Measurements from ENCODE around the gene KCNIP4. TPM values are rescaled to one million over a fixed set of nuclear protein-coding genes. Genes with fewer than 3 reads are reported as not detected.

The KCNIP4 gene
- total and polyA plus RNA-seq, 10 donors: not detected

- intact Hi-C loops (cut with DNase I; ENCODE audit: low total_unique reads): no loop called here
- 68 to 80% (median 74%) methylated on average over 2 of the region's 2 CpGs for WGBS, 5 donors
- DNase-seq: no peak
- TF ChIP-seq POLR2A (IDR thresholded peaks at IDR 0.05): no peak
- TF ChIP-seq POLR2AphosphoS5 (IDR thresholded peaks at IDR 0.05): no peak
- TF ChIP-seq, protein P1, sequence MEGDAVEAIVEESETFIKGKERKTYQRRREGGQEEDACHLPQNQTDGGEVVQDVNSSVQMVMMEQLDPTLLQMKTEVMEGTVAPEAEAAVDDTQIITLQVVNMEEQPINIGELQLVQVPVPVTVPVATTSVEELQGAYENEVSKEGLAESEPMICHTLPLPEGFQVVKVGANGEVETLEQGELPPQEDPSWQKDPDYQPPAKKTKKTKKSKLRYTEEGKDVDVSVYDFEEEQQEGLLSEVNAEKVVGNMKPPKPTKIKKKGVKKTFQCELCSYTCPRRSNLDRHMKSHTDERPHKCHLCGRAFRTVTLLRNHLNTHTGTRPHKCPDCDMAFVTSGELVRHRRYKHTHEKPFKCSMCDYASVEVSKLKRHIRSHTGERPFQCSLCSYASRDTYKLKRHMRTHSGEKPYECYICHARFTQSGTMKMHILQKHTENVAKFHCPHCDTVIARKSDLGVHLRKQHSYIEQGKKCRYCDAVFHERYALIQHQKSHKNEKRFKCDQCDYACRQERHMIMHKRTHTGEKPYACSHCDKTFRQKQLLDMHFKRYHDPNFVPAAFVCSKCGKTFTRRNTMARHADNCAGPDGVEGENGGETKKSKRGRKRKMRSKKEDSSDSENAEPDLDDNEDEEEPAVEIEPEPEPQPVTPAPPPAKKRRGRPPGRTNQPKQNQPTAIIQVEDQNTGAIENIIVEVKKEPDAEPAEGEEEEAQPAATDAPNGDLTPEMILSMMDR (IDR thresholded peaks at IDR 0.05 in 8 of 11, conservative IDR thresholded peaks at IDR 0.05 in 3 of 11): no peak
- Histone ChIP-seq H3K27me3 (replicated peaks in 1 of 7) (no peaks in the 10 kb centered on the region), H3K27ac (no peak overlapping the region), H3K4me3 (no peak overlapping the region), H3K36me3 (no peaks in the 10 kb centered on the region), H3K9me3 (no peaks in the 10 kb centered on the region), H3K4me1 (no peaks in the 10 kb centered on the region)
Measured at GRCh38 chr4:21420166-21420565, 528.4 kb downstream of the KCNIP4 start.

GRCh38 chr4:21415728-21416127 lies 532.8 kb downstream of the KCNIP4 start:
- DNase-seq: no peak
- Histone ChIP-seq H3K36me3 (no peaks in the 10 kb centered on the region), H3K9me3 (no peaks in the 10 kb centered on the region), H3K27me3 (replicated peaks in 1 of 7) (no peaks in the 10 kb centered on the region), H3K4me3 (no peak overlapping the region), H3K4me1 (no peaks in the 10 kb centered on the region), H3K27ac (no peak overlapping the region)
- intact Hi-C loops (cut with DNase I; ENCODE audit: low total_unique reads): no loop called here
- WGBS, 5 donors: 78 to 88% (median 84%) methylated on average over 4 of the region's 4 CpGs
- TF ChIP-seq POLR2A (IDR thresholded peaks at IDR 0.05): no peak
- TF ChIP-seq POLR2AphosphoS5 (IDR thresholded peaks at IDR 0.05): no peak
- TF ChIP-seq, protein P1 (IDR thresholded peaks at IDR 0.05 in 8 of 11, conservative IDR thresholded peaks at IDR 0.05 in 3 of 11): no peak

DNA sequence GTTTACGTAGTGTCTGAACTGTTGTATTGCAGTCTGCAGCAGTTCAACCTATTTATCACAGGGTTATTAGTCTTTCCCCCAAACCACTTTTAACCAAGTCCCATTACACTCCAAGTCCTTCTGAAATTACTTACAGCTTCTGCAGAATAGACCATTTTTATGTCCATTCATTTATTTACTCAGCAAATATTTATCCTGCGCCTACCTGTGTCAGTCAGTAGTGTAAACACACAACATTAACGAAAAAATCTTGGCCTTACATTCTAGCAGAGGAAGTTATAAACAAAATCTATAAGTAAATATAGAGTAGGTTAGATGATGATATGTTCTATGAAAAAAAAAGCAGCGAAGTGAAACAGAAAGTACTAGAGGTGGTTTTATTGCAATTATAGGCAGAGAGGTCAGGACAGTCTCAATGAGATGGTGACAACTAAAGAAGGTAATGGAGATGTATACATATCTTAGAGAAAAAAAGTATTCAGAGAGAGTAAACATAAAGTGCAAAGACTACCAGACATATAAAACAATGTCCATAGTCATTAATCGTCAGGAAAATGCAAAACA lies 534.7 kb downstream of the KCNIP4 start:
- WGBS, 5 donors: 76 to 88% (median 82%) methylated on average over 5 of the region's 5 CpGs
- H3K27me3 ChIP-seq (replicated peaks in 1 of 7): no peaks in the 10 kb centered on the region
- TF ChIP-seq POLR2AphosphoS5 (IDR thresholded peaks at IDR 0.05): no peak
- TF ChIP-seq, protein P1 (IDR thresholded peaks at IDR 0.05 in 8 of 11, conservative IDR thresholded peaks at IDR 0.05 in 3 of 11): no peak
- no peak for TF ChIP-seq POLR2A (IDR thresholded peaks at IDR 0.05)

DNA sequence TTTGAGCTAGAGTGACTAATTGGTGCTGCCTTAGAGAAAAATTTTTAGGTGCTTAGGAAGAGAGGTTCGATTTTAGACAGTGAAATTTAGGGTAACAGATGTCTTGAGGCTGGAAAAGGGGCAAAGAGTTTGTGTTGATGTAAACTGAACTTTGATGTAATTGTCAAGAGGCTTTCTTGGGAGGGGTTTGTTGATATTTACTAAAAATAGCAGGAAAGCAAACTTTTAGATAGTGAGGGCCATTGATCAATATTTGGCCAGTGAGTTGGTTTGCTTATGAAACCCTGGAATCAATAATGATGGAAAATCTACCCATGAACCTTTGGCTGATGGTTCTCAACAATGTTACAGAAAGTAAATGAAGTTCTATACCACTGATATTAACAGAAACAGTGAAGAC lies 537.5 kb downstream of the KCNIP4 start:
- Histone ChIP-seq H3K9me3 (no peaks in the 10 kb centered on the region), H3K27me3 (replicated peaks in 1 of 7) (no peaks in the 10 kb centered on the region), H3K27ac (no peak overlapping the region), H3K36me3 (no peaks in the 10 kb centered on the region), H3K4me1 (no peaks in the 10 kb centered on the region), H3K4me3 (no peak overlapping the region)
- WGBS, 5 donors: 5 to 24% (median 17%) methylated on average over 1 of the region's 1 CpG
- TF ChIP-seq POLR2A (IDR thresholded peaks at IDR 0.05) (no peak), POLR2AphosphoS5 (IDR thresholded peaks at IDR 0.05) (no peak)
- TF ChIP-seq, protein P1 (IDR thresholded peaks at IDR 0.05 in 8 of 11, conservative IDR thresholded peaks at IDR 0.05 in 3 of 11): no peak
- intact Hi-C loops (cut with DNase I; ENCODE audit: low total_unique reads): no loop called here
- no peak for DNase-seq

More for the DNA sequence above, 534.7 kb downstream of the KCNIP4 start:
- no peak overlapping the region for H3K4me3 ChIP-seq
- H3K36me3 ChIP-seq: no peaks in the 10 kb centered on the region
- H3K27ac ChIP-seq: no peak overlapping the region
- no peaks in the 10 kb centered on the region for H3K9me3 ChIP-seq
- intact Hi-C loops (cut with DNase I; ENCODE audit: low total_unique reads): no loop called here
- no peak for DNase-seq
- H3K4me1 ChIP-seq: no peaks in the 10 kb centered on the region
